ENCODE data around the gene GRIK3.

DNA sequence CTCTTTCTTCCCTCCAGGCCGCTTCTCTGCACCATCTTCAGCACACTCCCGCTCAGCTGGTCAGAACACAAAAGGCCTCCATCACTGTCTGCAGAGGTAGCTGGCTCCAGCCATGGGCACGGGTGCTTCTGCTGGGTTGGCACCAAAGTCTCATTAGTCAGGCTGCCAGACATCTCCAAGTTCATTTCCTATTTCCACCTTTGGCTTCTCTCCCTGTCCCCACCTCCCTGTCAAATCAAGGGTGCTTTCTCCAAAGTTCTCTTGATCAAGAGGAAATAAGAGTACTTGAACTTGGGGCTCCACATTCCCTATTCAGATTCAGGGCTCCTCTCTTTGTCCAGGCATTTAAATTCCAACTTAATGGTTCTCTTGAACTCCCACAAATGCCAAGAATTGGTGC lies 33.9 kb upstream of the GRIK3 start:
- TF ChIP-seq, protein P1, sequence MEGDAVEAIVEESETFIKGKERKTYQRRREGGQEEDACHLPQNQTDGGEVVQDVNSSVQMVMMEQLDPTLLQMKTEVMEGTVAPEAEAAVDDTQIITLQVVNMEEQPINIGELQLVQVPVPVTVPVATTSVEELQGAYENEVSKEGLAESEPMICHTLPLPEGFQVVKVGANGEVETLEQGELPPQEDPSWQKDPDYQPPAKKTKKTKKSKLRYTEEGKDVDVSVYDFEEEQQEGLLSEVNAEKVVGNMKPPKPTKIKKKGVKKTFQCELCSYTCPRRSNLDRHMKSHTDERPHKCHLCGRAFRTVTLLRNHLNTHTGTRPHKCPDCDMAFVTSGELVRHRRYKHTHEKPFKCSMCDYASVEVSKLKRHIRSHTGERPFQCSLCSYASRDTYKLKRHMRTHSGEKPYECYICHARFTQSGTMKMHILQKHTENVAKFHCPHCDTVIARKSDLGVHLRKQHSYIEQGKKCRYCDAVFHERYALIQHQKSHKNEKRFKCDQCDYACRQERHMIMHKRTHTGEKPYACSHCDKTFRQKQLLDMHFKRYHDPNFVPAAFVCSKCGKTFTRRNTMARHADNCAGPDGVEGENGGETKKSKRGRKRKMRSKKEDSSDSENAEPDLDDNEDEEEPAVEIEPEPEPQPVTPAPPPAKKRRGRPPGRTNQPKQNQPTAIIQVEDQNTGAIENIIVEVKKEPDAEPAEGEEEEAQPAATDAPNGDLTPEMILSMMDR (IDR thresholded peaks at IDR 0.05) = no peak
- no peak for TF ChIP-seq ZFX (IDR thresholded peaks at IDR 0.05; ENCODE audit: borderline replicate concordance)

Data from 22Rv1 (cell line).